ENCODE measurements around the gene CEP72.

CEP72 gene

GRCh38 chr5:660491-661030 is 48.4 kb downstream of the CEP72 start:
- no peak overlapping the region for H3K27ac ChIP-seq
- no peak for TF ChIP-seq CTCF (IDR thresholded peaks at IDR 0.05)
- no peak for TF ChIP-seq ZFX (IDR thresholded peaks at IDR 0.05; ENCODE audit: borderline replicate concordance)

- TF ChIP-seq ZFX (IDR thresholded peaks at IDR 0.05; ENCODE audit: borderline replicate concordance) = no peak
- H3K27ac ChIP-seq = no peak overlapping the region
Observed at GRCh38 chr5:661891-662750, 50.0 kb downstream of the CEP72 start.

- H3K27ac ChIP-seq = no peak overlapping the region
- TF ChIP-seq ZFX (IDR thresholded peaks at IDR 0.05; ENCODE audit: borderline replicate concordance) = no peak
- TF ChIP-seq CTCF (IDR thresholded peaks at IDR 0.05) = no peak
Observed at GRCh38 chr5:662751-663435, 50.8 kb downstream of the CEP72 start.

- no peak for TF ChIP-seq ZFX (IDR thresholded peaks at IDR 0.05; ENCODE audit: borderline replicate concordance)
- TF ChIP-seq CTCF (IDR thresholded peaks at IDR 0.05) = no peak
- no peak overlapping the region for H3K27ac ChIP-seq
Observed at GRCh38 chr5:663436-664342, 51.5 kb downstream of the CEP72 start.

- H3K27ac ChIP-seq = no peak overlapping the region
- TF ChIP-seq ZFX (IDR thresholded peaks at IDR 0.05; ENCODE audit: borderline replicate concordance) = no peak
- TF ChIP-seq CTCF (IDR thresholded peaks at IDR 0.05) = no peak
Observed at GRCh38 chr5:664343-664993, 52.3 kb downstream of the CEP72 start.

- H3K27ac ChIP-seq = no peak overlapping the region
- TF ChIP-seq ZFX (IDR thresholded peaks at IDR 0.05; ENCODE audit: borderline replicate concordance) (no peak), CTCF (IDR thresholded peaks at IDR 0.05) (no peak)
Observed at GRCh38 chr5:664994-665360, 52.8 kb downstream of the CEP72 start.

GRCh38 chr5:665541-665955 is 53.4 kb downstream of the CEP72 start:
- H3K27ac ChIP-seq = no peak overlapping the region
- no peak for TF ChIP-seq ZFX (IDR thresholded peaks at IDR 0.05; ENCODE audit: borderline replicate concordance)
- TF ChIP-seq CTCF (IDR thresholded peaks at IDR 0.05) = no peak

Measured in 22Rv1 (cell line).